Progenitor cell of endocrine pancreas (in vitro differentiated cells): ENCODE measurements around the gene ZNF555. TPM values are rescaled to one million over a fixed set of nuclear protein-coding genes. Genes with fewer than 3 reads are reported as not detected.
"Not testable (repeated sequence)": the region's sequence is repeated elsewhere in the genome, so short reads cannot be mapped to it uniquely, and the experiment has no call there.

Experiments
- DNase-seq: peaks from one replicate; pipeline ENCODE4 v3.0.0; 2021; ENCODE audit warnings: low spot score; ENCODE audit not compliant: unreplicated experiment
- H3K27ac Mint-ChIP-seq: 2 replicates; pipeline ENCODE4 v1.8.0; 2021; ENCODE audit warnings: mild to moderate bottlenecking, moderate library complexity, mixed read lengths
- H3K27me3 Mint-ChIP-seq: 2 replicates; pipeline ENCODE4 v1.8.0; 2021; ENCODE audit warnings: mixed read lengths
- H3K36me3 Mint-ChIP-seq: 2 replicates; pipeline ENCODE4 v1.8.0; 2022; ENCODE audit warnings: mixed read lengths; ENCODE audit not compliant: insufficient read depth
- H3K4me1 Mint-ChIP-seq: 2 replicates; pipeline ENCODE4 v1.8.0; 2021; ENCODE audit warnings: low read depth, mixed read lengths
- H3K4me3 Mint-ChIP-seq: 2 replicates; pipeline ENCODE4 v1.8.0; 2021; ENCODE audit warnings: low read depth, mild to moderate bottlenecking, moderate library complexity, mixed read lengths
- H3K9me3 Mint-ChIP-seq: 2 replicates; pipeline ENCODE4 v1.8.0; 2021; ENCODE audit warnings: low read depth, mixed read lengths
- CTCF ChIP-seq: fragments of 200-600 bp; sonication (generic); IDR thresholded peaks from one replicate; pipeline ENCODE4 v1.5.0; 2021; ENCODE audit warnings: antibody characterized with exemption, mild to moderate bottlenecking; ENCODE audit not compliant: unreplicated experiment
- total RNA-seq: library from RNA; stranded (reverse); gene quantifications from 2 replicates; pipeline ENCODE4 v1.2.1, GENCODE V29; 2021

ZNF555 gene
- total RNA-seq, 1 donor from 2014 or later = 13.7 TPM

GRCh38 chr19:2815923-2816322 lies 25.4 kb upstream of the ZNF555 start:
- peak overlapping the region; percentile 20 for H3K27ac Mint-ChIP-seq
- no peak for DNase-seq
- H3K4me1 Mint-ChIP-seq = peaks cover 3% of the 10 kb centered on the region
- H3K4me3 Mint-ChIP-seq = no peak overlapping the region
- H3K36me3 Mint-ChIP-seq = peaks cover 1% of the 10 kb centered on the region
- H3K27me3 Mint-ChIP-seq = no peaks in the 10 kb centered on the region
- TF ChIP-seq CTCF = no peak
- H3K9me3 Mint-ChIP-seq = no peaks in the 10 kb centered on the region

GRCh38 chr19:2816641-2817040 lies 24.6 kb upstream of the ZNF555 start:
- Mint-ChIP-seq H3K36me3 (peaks cover 1% of the 10 kb centered on the region), H3K27ac (no peak overlapping the region), H3K4me3 (no peak overlapping the region), H3K4me1 (peaks cover 3% of the 10 kb centered on the region), H3K27me3 (no peaks in the 10 kb centered on the region), H3K9me3 (no peaks in the 10 kb centered on the region)
- no peak for TF ChIP-seq CTCF
- no peak for DNase-seq

DNA sequence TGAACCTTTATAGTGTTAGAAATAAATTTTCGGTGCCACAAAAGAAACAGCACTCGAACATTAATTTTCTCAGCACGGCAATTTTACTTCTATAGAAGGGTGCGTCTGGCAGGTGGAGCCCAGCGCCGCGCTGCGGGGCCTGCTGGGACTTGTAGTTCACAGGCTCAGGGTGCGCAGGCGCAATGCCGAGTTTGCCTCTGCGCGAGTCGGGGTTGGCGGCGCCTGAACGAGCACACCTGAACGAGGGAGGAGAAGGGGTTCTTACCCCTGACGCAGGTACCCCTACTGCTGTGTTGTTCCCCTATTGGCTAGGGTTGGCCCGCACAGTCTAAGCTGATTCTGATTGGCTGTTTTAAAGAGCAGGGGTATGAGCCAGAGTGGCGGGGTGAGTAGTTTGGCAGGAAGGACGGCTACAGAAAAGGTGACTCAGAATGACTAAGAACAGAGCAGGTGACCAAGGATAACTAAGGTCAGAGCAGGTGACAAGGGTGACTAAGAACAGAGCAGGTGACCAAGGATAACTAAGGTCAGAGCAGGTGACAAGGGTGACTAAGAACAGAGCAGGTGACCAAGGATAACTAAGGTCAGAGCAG lies 23.9 kb upstream of the ZNF555 start:
- H3K9me3 Mint-ChIP-seq, H3K27me3 Mint-ChIP-seq, H3K36me3 Mint-ChIP-seq, H3K4me3 Mint-ChIP-seq, H3K27ac Mint-ChIP-seq, DNase-seq, H3K4me1 Mint-ChIP-seq: not testable (repeated sequence)

- peak within 1 kb of the TSS; percentile 91 for H3K4me3 Mint-ChIP-seq
- peak; percentile 99 for DNase-seq
- H3K36me3 Mint-ChIP-seq = peaks cover 6% of the 10 kb centered on the region
- no peaks in the 10 kb centered on the region for H3K27me3 Mint-ChIP-seq
- peaks cover 3% of the 10 kb centered on the region for H3K4me1 Mint-ChIP-seq
- H3K27ac Mint-ChIP-seq = peak within 1 kb of the TSS; percentile 97
- no peaks in the 10 kb centered on the region for H3K9me3 Mint-ChIP-seq
- TF ChIP-seq CTCF = peak; percentile 94
These were observed 21.6 kb upstream of the ZNF555 start, which contains the start of gene ZNF554 for GRCh38 chr19:2819540-2820111. Gene ZNF554, plus strand, starts transcription at chr19:2819868. Its CDS starts 204 bp downstream, at chr19:2820072.

DNA sequence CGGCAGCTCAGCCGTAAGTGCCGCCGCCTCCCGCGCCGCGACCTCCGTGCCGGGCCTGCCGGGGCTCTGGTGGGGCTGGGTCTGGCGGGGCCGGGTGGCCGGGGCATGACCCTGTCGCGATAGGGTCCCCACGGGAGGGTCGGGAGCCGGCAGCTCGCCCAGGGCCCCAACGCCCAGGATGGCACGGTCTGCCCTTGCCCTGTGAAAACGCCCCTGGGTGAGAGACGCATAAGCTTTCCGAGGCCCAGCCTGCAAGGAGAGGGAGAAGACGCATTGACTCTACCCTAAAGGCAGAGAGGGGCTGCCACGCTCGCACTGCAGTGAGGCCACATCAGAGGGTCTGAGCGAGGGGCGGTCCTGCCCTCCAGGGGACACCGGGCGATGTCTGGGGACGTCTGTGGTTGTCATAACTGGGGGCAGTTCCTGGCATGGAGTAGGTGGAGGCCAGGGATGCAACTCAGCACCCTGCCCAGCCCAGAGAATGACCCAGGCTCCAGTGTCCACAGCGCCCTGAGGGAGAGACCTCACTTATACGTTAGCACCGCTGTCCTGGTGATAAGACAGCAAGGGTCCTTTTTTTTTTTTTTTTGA lies 21.1 kb upstream of the ZNF555 start:
- Mint-ChIP-seq H3K27me3 (no peaks in the 10 kb centered on the region), H3K27ac (peak overlapping the region; percentile 97), H3K36me3 (peaks cover 8% of the 10 kb centered on the region), H3K9me3 (no peaks in the 10 kb centered on the region), H3K4me3 (peak overlapping the region; percentile 91), H3K4me1 (peaks cover 3% of the 10 kb centered on the region)
- no peak for TF ChIP-seq CTCF
- no peak for DNase-seq
